A673 (cell line): Measurements from ENCODE around the gene SHOC2. TPM values are rescaled to one million over a fixed set of nuclear protein-coding genes. Genes with fewer than 3 reads are reported as not detected.
A peak's percentile ranks its signal among the peaks of the same experiment; 100 is the strongest.

Experiments used
- BruUV-seq: library from RNA; stranded (reverse); fragments of 400-500 nt; replicated peaks from 2 replicates; lab custom pipeline; 2021; lab: Mats Ljungman, UMichigan
- CTCF ChIA-PET: fragments of 300-600 bp; sonication (Branson Sonifier 250); formaldehyde crosslinking; loops from one replicate; lab custom pipeline; 2022; ENCODE audit warnings: antibody characterized with exemption; lab: Charles Lee
- POLR2A ChIA-PET: fragments of 300-600 bp; sonication (Branson Sonifier 250); formaldehyde crosslinking; loops from one replicate; lab custom pipeline; 2022; ENCODE audit warnings: antibody characterized with exemption; ENCODE audit not compliant: low non-redundant PET; lab: Charles Lee
- DNase-seq: peaks from one replicate; pipeline ENCODE4 v3.0.0-alpha.2; 2015; ENCODE audit warnings: low spot score
- H3K27ac ChIP-seq: fragments of 200-600 bp; sonication (generic); 2 replicates; pipeline ENCODE4 v1.5.1; 2016; ENCODE audit warnings: mixed run types, low read depth, mild to moderate bottlenecking, mixed read lengths, antibody characterized with exemption, low read length; ENCODE audit not compliant: poor library complexity, severe bottlenecking
- H3K27me3 ChIP-seq: fragments of 200-600 bp; sonication (generic); replicated peaks from 2 replicates; pipeline ENCODE4 v1.6.1; 2017; ENCODE audit warnings: mixed run types, low read depth, mild to moderate bottlenecking, mixed read lengths, antibody characterized with exemption, low read length; ENCODE audit not compliant: insufficient read depth, poor library complexity
- H3K36me3 ChIP-seq: fragments of 200-600 bp; sonication (generic); 2 replicates; pipeline ENCODE4 v1.6.1; 2016; ENCODE audit warnings: mixed run types, mild to moderate bottlenecking, mixed read lengths, antibody characterized with exemption, low read length; ENCODE audit not compliant: insufficient read depth, poor library complexity, severe bottlenecking
- H3K4me1 ChIP-seq: fragments of 200-600 bp; sonication (generic); 2 replicates; pipeline ENCODE4 v1.6.1; 2017; ENCODE audit warnings: mixed run types, mild to moderate bottlenecking, mixed read lengths, antibody characterized with exemption, low read length; ENCODE audit not compliant: insufficient read depth, poor library complexity, severe bottlenecking
- H3K4me3 ChIP-seq: fragments of 200-600 bp; sonication (generic); 2 replicates; pipeline ENCODE4 v1.5.1; 2016; ENCODE audit warnings: low read depth, mixed run types, mild to moderate bottlenecking, mixed read lengths, low read length; ENCODE audit not compliant: poor library complexity, severe bottlenecking
- H3K9me3 ChIP-seq: fragments of 200-600 bp; sonication (generic); 2 replicates; pipeline ENCODE4 v1.6.1; 2016; ENCODE audit warnings: mixed run types, low read depth, mild to moderate bottlenecking, mixed read lengths, antibody characterized with exemption, low read length; ENCODE audit not compliant: poor library complexity, severe bottlenecking
- CTCF ChIP-seq: fragments of 300-800, 200-600 bp; sonication (generic); conservative IDR thresholded peaks from 2 replicates; pipeline ENCODE4 v1.5.1; 2017; ENCODE audit warnings: low read depth, mild to moderate bottlenecking, antibody characterized with exemption, low read length, moderate library complexity, mixed read lengths
- EZH2 ChIP-seq: fragments of 200-600 bp; sonication (generic); IDR thresholded peaks from 2 replicates; pipeline ENCODE4 v1.6.1; 2017; ENCODE audit warnings: borderline replicate concordance, low read depth, mild to moderate bottlenecking, mixed read lengths, antibody characterized with exemption, low read length; ENCODE audit not compliant: poor library complexity, severe bottlenecking
- intact Hi-C: fragments of 100-400 bp; cut with micrococcal nuclease; formaldehyde crosslinking; loops from one replicate; pipeline ENCODE4 v1.10.0; 2022; ENCODE audit not compliant: unreplicated experiment
- total RNA-seq: library from RNA; stranded (reverse); gene quantifications from 2 replicates; pipeline ENCODE4 v1.2.3, GENCODE V29; 2021

Gene SHOC2
- total RNA-seq, 1 experiment from 2014 or later, result 37.6 TPM

DNA sequence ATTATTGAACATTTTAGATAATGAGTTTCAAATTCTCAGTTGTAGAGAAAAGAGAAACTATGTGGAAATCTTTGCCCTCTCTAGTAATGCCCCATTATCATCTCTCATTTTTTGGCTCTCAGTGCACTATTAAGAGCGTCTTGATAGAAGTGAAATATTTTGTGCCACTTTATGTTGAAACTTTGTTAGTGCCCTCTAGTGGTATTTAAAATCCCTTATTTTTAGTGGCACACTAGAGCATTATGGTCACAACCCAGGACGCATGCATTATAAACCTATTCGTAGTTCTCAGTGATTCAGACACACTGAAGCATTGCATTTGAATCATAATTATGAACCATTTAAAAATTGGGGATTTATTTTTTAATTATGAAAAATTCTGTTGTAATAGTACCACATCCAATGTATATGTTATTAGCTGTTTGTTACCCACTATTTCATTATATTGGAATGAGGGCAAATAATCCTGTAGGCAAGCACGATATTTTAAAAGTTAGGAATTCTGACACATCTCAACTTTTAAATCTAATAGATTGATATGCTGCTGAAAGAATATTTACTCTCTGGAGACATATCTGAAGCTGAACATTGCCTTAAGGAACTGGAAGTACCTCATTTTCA lies 25.7 kb upstream of the SHOC2 start:
- Histone ChIP-seq H3K27me3 (no peaks in the 10 kb centered on the region), H3K36me3 (no peaks in the 10 kb centered on the region), H3K9me3 (no peaks in the 10 kb centered on the region), H3K27ac (no peak overlapping the region), H3K4me1 (peaks cover 4% of the 10 kb centered on the region), H3K4me3 (no peak overlapping the region)
- ChIA-PET CTCF (interaction anchor here (1.2 to 1.6 kb wide), 2 partner anchors 25 to 147 kb away, joined by 3 to 4 read pairs; no protein-coding TSS in a partner anchor), POLR2A (interaction anchor here (0.6 kb wide), 1 partner anchor 43 kb away, joined by 6 read pairs; no protein-coding TSS in a partner anchor)
- intact Hi-C loops, result loop anchor here (1.0 to 5.0 kb wide), 3 partner anchors 147 to 586 kb away; no protein-coding TSS in a partner anchor
- peak; percentile 76 for DNase-seq
- no TSS peak for BruUV-seq
- TF ChIP-seq CTCF, result peak; percentile 67
- no peak for TF ChIP-seq EZH2

GRCh38 chr10:110897184-110897583 lies 22.2 kb upstream of the SHOC2 start:
- Histone ChIP-seq H3K4me3 (no peak overlapping the region), H3K9me3 (no peaks in the 10 kb centered on the region), H3K27ac (no peak overlapping the region), H3K36me3 (no peaks in the 10 kb centered on the region), H3K27me3 (no peaks in the 10 kb centered on the region), H3K4me1 (peaks cover 7% of the 10 kb centered on the region)
- no peak for DNase-seq
- CTCF ChIA-PET, result no interaction called here
- no TSS peak for BruUV-seq
- TF ChIP-seq CTCF (no peak), EZH2 (no peak)
- POLR2A ChIA-PET, result no interaction called here
- intact Hi-C loops, result no loop called here

DNA sequence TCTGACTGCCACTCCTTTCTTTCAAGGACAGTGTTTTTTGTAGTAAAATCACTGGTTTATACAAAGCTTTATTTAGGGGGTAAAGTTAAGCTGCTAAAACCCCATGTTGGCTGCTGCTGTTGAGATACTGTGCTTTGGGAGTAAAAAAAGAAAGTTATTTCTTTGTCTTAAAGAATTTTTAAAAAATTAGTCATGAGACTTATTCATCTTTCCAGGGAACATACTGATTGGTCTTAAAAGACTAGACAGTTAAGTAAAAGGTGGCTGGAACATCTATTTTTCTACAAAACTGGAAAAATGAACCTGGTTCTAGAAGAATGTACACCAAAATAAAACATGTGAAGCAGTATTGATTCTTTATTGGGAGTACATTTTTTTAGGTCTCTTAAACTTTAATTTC lies 21.0 kb upstream of the SHOC2 start:
- no peaks in the 10 kb centered on the region for H3K9me3 ChIP-seq
- intact Hi-C loops, result no loop called here
- DNase-seq, result no peak
- H3K4me3 ChIP-seq, result no peak overlapping the region
- BruUV-seq, result TSS peak; percentile 68
- POLR2A ChIA-PET, result interaction anchor here (0.8 kb wide), 1 partner anchor 188 kb away, joined by 45 read pairs; no protein-coding TSS in a partner anchor
- H3K27ac ChIP-seq, result no peak overlapping the region
- TF ChIP-seq CTCF (no peak), EZH2 (no peak)
- CTCF ChIA-PET, result no interaction called here
- peaks cover 9% of the 10 kb centered on the region for H3K4me1 ChIP-seq
- no peaks in the 10 kb centered on the region for H3K36me3 ChIP-seq
- no peaks in the 10 kb centered on the region for H3K27me3 ChIP-seq
